T-cell (primary cell): ENCODE measurements around the gene DCLK2. TPM values are rescaled to one million over a fixed set of nuclear protein-coding genes. Genes with fewer than 3 reads are reported as not detected.

ENCODE experiments used
- ATAC-seq, 4 experiments: fragments of 200-7000 bp in 3 of 4; fragments of 150-1000 bp in 1 of 4; cut with Tn5 transposase; replicated peaks in 1 of 4; 1 replicate in 3 of 4; 2 replicates in 1 of 4; pipeline ENCODE4 v1.10.0; 2021; ENCODE audit warnings: moderate library complexity in 3 of 4, mild to moderate bottlenecking in 2 of 4, moderate number of reproducible peaks in 1 of 4
- CTCF ChIA-PET, 2 donors: fragments of 300-600 bp; sonication (Branson Sonifier 250); formaldehyde crosslinking; loops; one replicate each; lab custom pipeline; 2022; ENCODE audit warnings: antibody characterized with exemption in 2 of 2; lab: Charles Lee
- POLR2A ChIA-PET, 2 donors: fragments of 300-600 bp; sonication (Branson Sonifier 250); formaldehyde crosslinking; loops; one replicate each; lab custom pipeline; 2022; ENCODE audit warnings: antibody characterized with exemption in 2 of 2; lab: Charles Lee
- DNase-seq, 35 experiments: peaks; one replicate each; pipeline versions ENCODE4 v3.0.0 to v3.0.0-alpha.2; 2013 to 2023
- H3K27ac ChIP-seq: one replicate; pipeline ENCODE4 v1.5.1; 2013; ENCODE audit warnings: low read length
- H3K27me3 ChIP-seq, 2 experiments: replicated peaks in 1 of 2; 1 replicate in 1 of 2; 2 replicates in 1 of 2; pipeline versions ENCODE4 v1.6.1 to v1.7.0; 2013; ENCODE audit warnings: low read length in 1 of 2, mixed read lengths in 1 of 2; ENCODE audit not compliant: control insufficient read depth in 2 of 2, insufficient read depth in 2 of 2; ENCODE audit errors: extremely low read depth in 1 of 2
- H3K36me3 ChIP-seq, 2 donors: 1 replicate in 1 of 2; 2 replicates in 1 of 2; pipeline versions ENCODE4 v1.6.1 to v1.7.0; 2013; ENCODE audit warnings: low read length in 1 of 2; ENCODE audit not compliant: control insufficient read depth in 2 of 2, insufficient read depth in 1 of 2; ENCODE audit errors: extremely low read depth in 1 of 2
- H3K4me1 ChIP-seq, 2 experiments: 1 replicate in 1 of 2; 2 replicates in 1 of 2; pipeline versions ENCODE4 v1.6.1 to v1.7.0; 2013; ENCODE audit warnings: low read length in 2 of 2, mixed read lengths in 1 of 2; ENCODE audit not compliant: insufficient read depth in 2 of 2, control insufficient read depth in 1 of 2; ENCODE audit errors: extremely low read depth in 1 of 2
- H3K4me3 ChIP-seq, 2 donors: 1 replicate in 1 of 2; 2 replicates in 1 of 2; pipeline versions ENCODE4 v1.5.1 to v1.7.0; 2013; ENCODE audit warnings: mild to moderate bottlenecking in 2 of 2, low read length in 1 of 2, moderate library complexity in 1 of 2; ENCODE audit not compliant: control insufficient read depth in 1 of 2; ENCODE audit errors: extremely low read depth in 1 of 2
- H3K9me3 ChIP-seq: 2 replicates; pipeline ENCODE4 v1.7.0; 2013
- H3K27ac Mint-ChIP-seq, 2 donors: one replicate each; pipeline ENCODE4 v1.8.0; 2020 to 2021; ENCODE audit warnings: mild to moderate bottlenecking in 2 of 2, mixed read lengths in 2 of 2
- H3K27me3 Mint-ChIP-seq, 2 donors: one replicate each; pipeline ENCODE4 v1.8.0; 2021 to 2022; ENCODE audit warnings: mixed read lengths in 2 of 2
- H3K36me3 Mint-ChIP-seq: one replicate; pipeline ENCODE4 v1.8.0; 2021; ENCODE audit warnings: mixed read lengths
- H3K4me1 Mint-ChIP-seq, 3 donors: one replicate each; pipeline ENCODE4 v1.8.0; 2020 to 2022; ENCODE audit warnings: mixed read lengths in 3 of 3, mild to moderate bottlenecking in 1 of 3
- H3K4me3 Mint-ChIP-seq, 3 donors: one replicate each; pipeline ENCODE4 v1.8.0; 2020 to 2022; ENCODE audit warnings: mild to moderate bottlenecking in 3 of 3, mixed read lengths in 3 of 3, moderate library complexity in 3 of 3
- H3K9me3 Mint-ChIP-seq, 3 donors: one replicate each; pipeline ENCODE4 v1.8.0; 2020 to 2022; ENCODE audit warnings: mixed read lengths in 3 of 3
- WGBS: methylation state at CpG from one replicate; pipeline ENCODE4 v1.1.5; 2013; ENCODE audit warnings: missing lambda C conversion rate; ENCODE audit not compliant: insufficient coverage; 5-methylcytosine and 5-hydroxymethylcytosine counted together
- total RNA-seq, 35 experiments: library from RNA in 6 of 35; stranded (reverse) in 6 of 35; fragments of 120-200 nt in 1 of 35; gene quantifications; one replicate each; pipeline versions ENCODE4 v1.2.1 to v1.2.4 and lab custom pipeline; 2013 to 2026

Gene DCLK2
- total RNA-seq, 5 donors from 2014 or later (not counting 1 experiment from before 2014, with no cell fraction given), result 0.10 to 0.35 (median 0.15) TPM; not detected in 2

DNA sequence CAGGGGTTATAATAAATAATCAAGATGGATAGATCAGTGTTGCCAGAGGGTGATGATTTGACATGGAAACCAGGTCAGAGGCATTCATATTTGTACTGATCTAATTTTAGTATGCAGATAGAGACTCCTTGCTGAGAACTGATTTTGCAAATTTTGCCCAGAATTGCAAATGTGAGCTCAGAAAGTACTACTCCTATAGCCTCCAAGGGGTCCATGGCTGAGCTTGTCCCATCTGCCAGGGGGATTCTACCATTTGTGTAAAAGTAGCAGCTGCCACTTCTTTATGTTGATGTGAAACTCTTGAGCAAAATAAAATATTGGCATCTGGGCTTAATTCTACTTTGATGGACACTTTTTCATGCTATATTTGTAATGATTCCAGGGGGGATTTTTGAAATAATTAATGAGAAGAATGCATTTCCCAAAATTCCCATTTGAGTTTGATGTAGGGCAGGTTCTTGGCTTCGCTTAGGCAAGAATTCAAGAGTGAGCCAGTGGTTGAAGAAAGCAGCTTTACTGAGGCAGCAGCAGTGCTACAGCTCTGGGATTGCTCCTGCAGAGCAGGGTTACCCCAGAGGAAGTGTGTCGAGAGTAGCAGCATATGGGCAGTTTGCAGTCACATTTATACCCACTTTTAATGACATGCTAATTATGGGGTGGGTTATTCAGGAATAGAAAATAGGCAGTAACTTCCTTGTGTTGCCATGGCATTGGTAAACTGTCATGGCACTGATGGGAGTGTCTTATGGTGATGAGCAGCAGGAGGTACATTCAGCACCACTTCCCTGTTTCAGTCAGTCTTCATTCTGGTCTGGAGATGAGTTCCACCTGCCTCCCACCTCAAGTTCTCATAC is 38.7 kb upstream of the DCLK2 start:
- Histone ChIP-seq H3K27me3 (no peaks in the 10 kb centered on the region), H3K4me3 (no peak overlapping the region), H3K36me3 (no peaks in the 10 kb centered on the region), H3K9me3 (no peaks in the 10 kb centered on the region), H3K27ac (no peak overlapping the region), H3K4me1 (no peaks in the 10 kb centered on the region)
- peaks cover 1 to 11% of the 10 kb centered on the region in 2 donors for H3K27me3 Mint-ChIP-seq
- ATAC-seq (no peak), DNase-seq (no peak)
- no peak overlapping the region for H3K4me3 Mint-ChIP-seq
- no peak overlapping the region for H3K27ac Mint-ChIP-seq
- peaks cover 0 to 3% (median 3%) of the 10 kb centered on the region in 3 donors for H3K9me3 Mint-ChIP-seq
- no peaks in the 10 kb centered on the region for H3K36me3 Mint-ChIP-seq
- WGBS, result 71% methylated on average over 1 of the region's 2 CpGs
- H3K4me1 Mint-ChIP-seq, result no peaks in the 10 kb centered on the region
- ChIA-PET POLR2A (no interaction called here), CTCF (no interaction called here)

DNA sequence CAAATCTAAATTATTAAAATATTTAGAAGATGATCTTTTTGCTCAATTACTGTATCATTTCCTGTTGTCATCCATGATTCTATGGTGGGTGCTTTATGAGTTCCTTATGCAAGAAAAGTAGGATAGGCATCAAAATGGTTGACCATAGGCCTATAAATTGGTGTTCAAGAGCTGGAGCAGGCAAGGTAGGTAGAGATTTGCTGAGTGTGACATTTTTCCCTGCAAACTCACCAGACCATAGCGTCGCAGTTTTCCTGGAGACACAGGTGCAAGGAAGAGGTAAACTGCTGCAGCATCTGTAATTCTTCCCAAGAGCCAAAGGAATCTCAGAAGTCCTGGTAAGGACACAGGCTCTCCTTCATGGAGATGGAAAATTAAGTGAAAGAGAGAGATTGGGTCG is 33.7 kb upstream of the DCLK2 start:
- POLR2A ChIA-PET, result no interaction called here
- no CpG with 5 or more reads among the region's 3 CpGs for WGBS

DNA sequence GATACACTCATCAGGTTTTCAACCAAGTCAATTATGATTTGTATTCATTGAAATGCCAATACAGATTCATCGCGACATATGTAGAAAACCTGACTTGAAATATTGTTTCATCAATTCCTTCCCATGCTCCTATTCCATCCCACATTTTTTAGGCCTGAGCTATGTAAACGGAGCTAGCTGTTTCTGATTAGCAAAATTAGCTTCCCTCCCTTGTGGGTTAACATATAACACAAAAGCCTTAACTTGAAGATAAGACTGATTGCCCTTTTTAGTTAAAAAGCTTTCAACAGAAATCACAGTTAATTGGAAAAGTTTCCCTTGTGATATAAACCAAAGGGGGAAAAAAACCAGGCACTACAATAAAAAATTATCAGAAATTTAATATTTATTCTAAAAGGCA is 32.8 kb upstream of the DCLK2 start:
- 94% methylated on average over 2 of the region's 3 CpGs for WGBS
- CTCF ChIA-PET, result no interaction called here
- no peak overlapping the region for H3K27ac Mint-ChIP-seq
- H3K27me3 ChIP-seq, result no peaks in the 10 kb centered on the region
- H3K27ac ChIP-seq, result no peak overlapping the region
- no peaks in the 10 kb centered on the region for H3K36me3 ChIP-seq
- no peaks in the 10 kb centered on the region for H3K4me1 ChIP-seq
- ATAC-seq, result no peak
- DNase-seq, result no peak
- no peak overlapping the region for H3K4me3 ChIP-seq
- H3K9me3 ChIP-seq, result no peaks in the 10 kb centered on the region
- no peak overlapping the region for H3K4me3 Mint-ChIP-seq
- peaks cover 1 to 11% of the 10 kb centered on the region in 2 donors for H3K27me3 Mint-ChIP-seq
- no peaks in the 10 kb centered on the region for H3K36me3 Mint-ChIP-seq
- POLR2A ChIA-PET, result no interaction called here
- no peaks in the 10 kb centered on the region for H3K4me1 Mint-ChIP-seq
- no peaks in the 10 kb centered on the region for H3K9me3 Mint-ChIP-seq

More for the DNA sequence above, 33.7 kb upstream of the DCLK2 start:
- peaks cover 1 to 13% of the 10 kb centered on the region in 2 donors for H3K27me3 Mint-ChIP-seq
- Histone ChIP-seq H3K27me3 (no peaks in the 10 kb centered on the region), H3K4me3 (no peak overlapping the region), H3K9me3 (no peaks in the 10 kb centered on the region), H3K36me3 (no peaks in the 10 kb centered on the region), H3K27ac (no peak overlapping the region), H3K4me1 (no peaks in the 10 kb centered on the region)
- ATAC-seq, result no peak
- no peaks in the 10 kb centered on the region for H3K36me3 Mint-ChIP-seq
- no peaks in the 10 kb centered on the region for H3K4me1 Mint-ChIP-seq
- CTCF ChIA-PET, result no interaction called here
- no peak overlapping the region for H3K27ac Mint-ChIP-seq
- H3K4me3 Mint-ChIP-seq, result no peak overlapping the region
- H3K9me3 Mint-ChIP-seq, result no peaks in the 10 kb centered on the region
- no peak for DNase-seq

DNA sequence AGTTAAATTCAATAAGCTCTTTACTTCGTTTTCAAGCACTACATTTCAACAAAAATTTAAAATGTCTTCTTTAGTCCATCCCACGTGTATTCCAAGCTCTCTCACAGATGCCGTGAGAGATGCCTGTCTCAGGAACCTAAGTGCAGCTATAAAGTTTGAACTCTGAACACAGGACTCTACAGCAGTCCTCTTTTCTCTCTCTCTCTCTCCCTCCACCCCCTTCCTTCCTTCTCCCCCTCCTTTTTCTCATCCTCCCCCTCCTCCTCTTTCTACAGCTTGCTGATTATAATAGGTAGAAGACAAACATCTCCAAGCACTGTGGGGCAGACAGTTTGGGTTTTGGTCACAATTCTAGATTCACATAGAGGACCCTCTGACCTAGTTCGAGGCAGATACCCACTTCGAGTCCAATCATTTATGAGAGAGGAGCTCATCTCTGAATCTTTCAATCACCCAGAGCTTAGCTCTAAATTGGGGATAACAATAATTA is 31.5 kb upstream of the DCLK2 start:
- Mint-ChIP-seq H3K27ac (no peak overlapping the region), H3K4me3 (no peak overlapping the region)
- H3K27me3 ChIP-seq, result no peaks in the 10 kb centered on the region

DNA sequence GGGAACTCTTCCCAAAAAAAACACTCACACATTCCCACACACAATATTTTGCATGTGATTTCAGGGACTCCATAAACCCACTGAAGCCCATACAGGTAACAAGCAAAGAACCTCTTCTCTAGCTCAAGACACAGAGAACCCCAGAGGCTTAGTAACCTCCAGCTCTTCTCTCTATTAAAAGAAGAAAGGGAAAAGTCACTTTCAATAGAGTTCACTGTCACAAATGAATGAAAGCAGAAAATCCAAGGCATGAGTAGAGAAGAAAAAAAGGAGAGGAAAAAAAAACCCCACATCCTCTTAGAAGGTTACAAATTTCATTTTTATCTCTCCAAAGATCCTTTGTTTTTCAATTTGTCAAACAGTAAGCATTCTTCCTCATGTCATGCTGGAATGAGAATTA is 30.7 kb upstream of the DCLK2 start:
- Mint-ChIP-seq H3K27me3 (peaks cover 0 to 7% of the 10 kb centered on the region in 2 donors), H3K4me3 (no peak overlapping the region), H3K9me3 (no peaks in the 10 kb centered on the region), H3K36me3 (no peaks in the 10 kb centered on the region), H3K4me1 (no peaks in the 10 kb centered on the region), H3K27ac (no peak overlapping the region)
- H3K27ac ChIP-seq, result no peak overlapping the region
- no peaks in the 10 kb centered on the region for H3K36me3 ChIP-seq
- H3K4me1 ChIP-seq, result no peaks in the 10 kb centered on the region
- H3K27me3 ChIP-seq, result no peaks in the 10 kb centered on the region
- ATAC-seq (no peak), DNase-seq (no peak)
- no peaks in the 10 kb centered on the region for H3K9me3 ChIP-seq
- CTCF ChIA-PET, result no interaction called here
- no peak overlapping the region for H3K4me3 ChIP-seq
- POLR2A ChIA-PET, result interaction anchor here in 1 of 2 donors (0.7 kb wide), 1 partner anchor 42 kb away, joined by 14 read pairs; no protein-coding TSS in a partner anchor

More for the DNA sequence above, 31.5 kb upstream of the DCLK2 start:
- H3K27me3 Mint-ChIP-seq, result peaks cover 0 to 7% of the 10 kb centered on the region in 2 donors
- Histone ChIP-seq H3K27ac (no peak overlapping the region), H3K9me3 (no peaks in the 10 kb centered on the region), H3K36me3 (no peaks in the 10 kb centered on the region), H3K4me3 (no peak overlapping the region), H3K4me1 (no peaks in the 10 kb centered on the region)
- WGBS, result 50% methylated on average over 3 of the region's 5 CpGs
- no peaks in the 10 kb centered on the region for H3K4me1 Mint-ChIP-seq
- H3K9me3 Mint-ChIP-seq, result no peaks in the 10 kb centered on the region
- no peaks in the 10 kb centered on the region for H3K36me3 Mint-ChIP-seq
- no peak for DNase-seq
- POLR2A ChIA-PET, result interaction anchor here in 1 of 2 donors (0.7 kb wide), 1 partner anchor 42 kb away, joined by 14 read pairs; no protein-coding TSS in a partner anchor
- CTCF ChIA-PET, result no interaction called here
- ATAC-seq, result no peak

DNA sequence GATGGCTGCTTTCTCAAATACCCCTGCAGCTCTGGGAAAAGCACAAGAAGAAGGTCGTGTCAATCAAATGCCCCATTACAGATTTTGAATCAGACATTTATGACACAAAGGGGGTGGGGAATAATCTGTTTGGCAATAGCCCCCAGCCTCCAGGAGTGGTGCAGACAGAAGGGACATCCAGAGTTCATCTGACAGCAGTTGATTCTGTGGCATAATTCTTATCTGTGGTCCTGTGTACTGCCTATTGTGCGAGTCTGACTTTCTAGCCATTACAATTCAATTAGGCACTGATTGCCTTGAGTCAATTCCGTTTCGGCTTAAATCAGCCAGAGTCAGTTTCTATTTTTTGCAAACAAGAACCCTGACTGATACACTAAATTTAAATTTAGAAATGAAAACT is 28.6 kb upstream of the DCLK2 start:
- 100% methylated on average over 1 of the region's 4 CpGs for WGBS
- no peaks in the 10 kb centered on the region for H3K27me3 ChIP-seq
- no peaks in the 10 kb centered on the region for H3K4me1 ChIP-seq
- no peak overlapping the region for H3K4me3 Mint-ChIP-seq
- ChIA-PET CTCF (no interaction called here), POLR2A (no interaction called here)
- no peaks in the 10 kb centered on the region for H3K36me3 Mint-ChIP-seq
- ATAC-seq, result no peak
- H3K27ac ChIP-seq, result no peak overlapping the region
- H3K27ac Mint-ChIP-seq, result no peak overlapping the region
- peaks cover 0 to 3% (median 0%) of the 10 kb centered on the region in 3 donors for H3K9me3 Mint-ChIP-seq
- no peaks in the 10 kb centered on the region for H3K4me1 Mint-ChIP-seq
- no peak overlapping the region for H3K4me3 ChIP-seq
- no peaks in the 10 kb centered on the region for H3K9me3 ChIP-seq
- peaks cover 0 to 7% of the 10 kb centered on the region in 2 donors for H3K27me3 Mint-ChIP-seq
- H3K36me3 ChIP-seq, result no peaks in the 10 kb centered on the region
- DNase-seq, result no peak
